ENCODE measurements around the gene LRP1B.

LRP1B gene

DNA sequence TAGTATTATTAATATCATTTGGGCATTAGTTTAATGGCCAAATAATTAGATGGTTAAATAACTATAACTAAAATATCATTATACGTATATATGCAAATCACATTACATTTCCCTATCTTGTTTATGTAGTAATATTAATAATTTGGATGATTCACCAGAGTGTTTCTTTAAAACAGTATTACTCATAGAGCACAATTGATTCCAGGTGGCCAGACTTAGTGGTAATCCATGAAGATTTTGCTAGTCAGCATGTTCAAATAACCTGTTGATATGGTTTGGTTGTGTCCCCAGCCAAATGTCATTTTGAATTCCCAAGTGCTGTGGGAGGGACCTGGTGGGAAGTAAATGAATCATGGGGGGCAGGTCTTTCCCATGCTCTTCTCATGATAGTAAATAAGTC, 782.3 kb downstream of the LRP1B start:
- TF ChIP-seq NFIC (IDR thresholded peaks at IDR 0.05) (no peak), TCF12 (IDR thresholded peaks at IDR 0.05; ENCODE audit: low read depth) (no peak), RAD21 (IDR thresholded peaks at IDR 0.05; ENCODE audit: low read depth) (no peak), EP300 (IDR thresholded peaks at IDR 0.05; ENCODE audit: borderline replicate concordance) (no peak), REST (IDR thresholded peaks at IDR 0.05; ENCODE audit: low read depth) (no peak), ZBTB7A (IDR thresholded peaks at IDR 0.05; ENCODE audit: low read depth) (no peak), TAF1 (IDR thresholded peaks at IDR 0.05; ENCODE audit: low read depth) (no peak), FOXM1 (IDR thresholded peaks at IDR 0.05; ENCODE audit: borderline replicate concordance, low read depth) (no peak), CREB1 (IDR thresholded peaks at IDR 0.05; ENCODE audit: low read depth) (no peak), EGR1 (IDR thresholded peaks at IDR 0.05) (no peak), CEBPB (IDR thresholded peaks at IDR 0.05) (no peak)
- TF ChIP-seq, protein P1, sequence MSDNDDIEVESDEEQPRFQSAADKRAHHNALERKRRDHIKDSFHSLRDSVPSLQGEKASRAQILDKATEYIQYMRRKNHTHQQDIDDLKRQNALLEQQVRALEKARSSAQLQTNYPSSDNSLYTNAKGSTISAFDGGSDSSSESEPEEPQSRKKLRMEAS (IDR thresholded peaks at IDR 0.05), result no peak

DNA sequence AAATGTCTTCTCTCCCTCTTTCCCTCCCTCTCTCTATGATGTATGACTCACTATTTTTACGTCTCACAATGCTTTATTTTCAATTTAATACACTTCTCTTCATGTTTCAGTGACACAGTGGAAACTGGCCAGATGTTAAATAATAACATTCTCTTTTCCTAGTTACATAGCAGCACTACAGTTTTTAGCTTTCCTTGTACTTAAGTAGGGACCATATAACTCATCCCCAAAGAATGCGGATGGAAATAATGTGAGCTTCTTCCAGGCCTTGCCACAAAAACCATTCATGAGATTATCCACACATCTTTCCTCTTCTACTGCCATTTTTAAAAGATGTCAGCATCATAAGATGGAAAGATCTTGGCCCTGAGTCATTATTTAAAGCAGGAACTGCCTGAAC, 789.4 kb downstream of the LRP1B start:
- TF ChIP-seq EP300 (IDR thresholded peaks at IDR 0.05; ENCODE audit: borderline replicate concordance), result no peak
- no peak for TF ChIP-seq CREB1 (IDR thresholded peaks at IDR 0.05; ENCODE audit: low read depth)
- TF ChIP-seq TAF1 (IDR thresholded peaks at IDR 0.05; ENCODE audit: low read depth), result no peak
- no peak for TF ChIP-seq RAD21 (IDR thresholded peaks at IDR 0.05; ENCODE audit: low read depth)
- no peak for TF ChIP-seq NFIC (IDR thresholded peaks at IDR 0.05)
- TF ChIP-seq CEBPB (IDR thresholded peaks at IDR 0.05), result no peak
- TF ChIP-seq TCF12 (IDR thresholded peaks at IDR 0.05; ENCODE audit: low read depth), result no peak
- TF ChIP-seq, protein P1 (IDR thresholded peaks at IDR 0.05), result no peak
- no peak for TF ChIP-seq REST (IDR thresholded peaks at IDR 0.05; ENCODE audit: low read depth)
- no peak for TF ChIP-seq TEAD4 (IDR thresholded peaks at IDR 0.05)
- TF ChIP-seq ZBTB7A (IDR thresholded peaks at IDR 0.05; ENCODE audit: low read depth), result no peak
- TF ChIP-seq FOXM1 (IDR thresholded peaks at IDR 0.05; ENCODE audit: borderline replicate concordance, low read depth), result no peak
- TF ChIP-seq, protein P2, sequence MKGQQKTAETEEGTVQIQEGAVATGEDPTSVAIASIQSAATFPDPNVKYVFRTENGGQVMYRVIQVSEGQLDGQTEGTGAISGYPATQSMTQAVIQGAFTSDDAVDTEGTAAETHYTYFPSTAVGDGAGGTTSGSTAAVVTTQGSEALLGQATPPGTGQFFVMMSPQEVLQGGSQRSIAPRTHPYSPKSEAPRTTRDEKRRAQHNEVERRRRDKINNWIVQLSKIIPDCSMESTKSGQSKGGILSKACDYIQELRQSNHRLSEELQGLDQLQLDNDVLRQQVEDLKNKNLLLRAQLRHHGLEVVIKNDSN (IDR thresholded peaks at IDR 0.05), result no peak
- no peak for TF ChIP-seq YY1 (IDR thresholded peaks at IDR 0.05; ENCODE audit: low read depth)
- TF ChIP-seq EGR1 (IDR thresholded peaks at IDR 0.05), result no peak

- no peak for TF ChIP-seq FOXM1 (IDR thresholded peaks at IDR 0.05; ENCODE audit: borderline replicate concordance, low read depth)
- no peak for TF ChIP-seq RAD21 (IDR thresholded peaks at IDR 0.05; ENCODE audit: low read depth)
- TF ChIP-seq, protein P1 (IDR thresholded peaks at IDR 0.05), result no peak
These were observed 799.7 kb downstream of the LRP1B start for GRCh38 chr2:141331127-141331526.

- TF ChIP-seq NFIC (IDR thresholded peaks at IDR 0.05) (no peak), FOXM1 (IDR thresholded peaks at IDR 0.05; ENCODE audit: borderline replicate concordance, low read depth) (no peak), EGR1 (IDR thresholded peaks at IDR 0.05) (no peak), TEAD4 (IDR thresholded peaks at IDR 0.05) (no peak), RAD21 (IDR thresholded peaks at IDR 0.05; ENCODE audit: low read depth) (no peak), TCF12 (IDR thresholded peaks at IDR 0.05; ENCODE audit: low read depth) (no peak), TAF1 (IDR thresholded peaks at IDR 0.05; ENCODE audit: low read depth) (no peak)
- TF ChIP-seq, protein P1 (IDR thresholded peaks at IDR 0.05), result no peak
- TF ChIP-seq, protein P2 (IDR thresholded peaks at IDR 0.05), result no peak
These were observed 800.9 kb downstream of the LRP1B start for GRCh38 chr2:141329964-141330363.

DNA sequence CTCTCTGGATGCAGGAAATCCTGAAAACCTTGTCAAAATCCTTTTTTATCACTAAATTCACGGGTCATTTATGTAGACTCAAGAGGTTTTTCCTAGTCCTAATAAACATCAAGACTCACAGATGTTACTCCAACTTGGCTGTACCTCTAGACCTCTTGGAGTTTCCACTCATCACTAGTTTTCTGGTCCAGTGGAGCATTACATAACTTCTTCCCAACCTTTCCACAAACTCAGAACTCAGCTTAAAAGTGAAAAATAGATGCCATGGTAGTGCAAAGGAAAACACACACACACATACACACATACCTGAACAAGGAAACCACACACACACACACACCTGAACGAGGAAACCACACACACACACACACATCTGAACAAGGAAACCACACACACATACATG, 807.2 kb downstream of the LRP1B start:
- TF ChIP-seq, protein P1 (IDR thresholded peaks at IDR 0.05), result no peak
- no peak for TF ChIP-seq EGR1 (IDR thresholded peaks at IDR 0.05)
- no peak for TF ChIP-seq ZBTB7A (IDR thresholded peaks at IDR 0.05; ENCODE audit: low read depth)
- TF ChIP-seq CEBPB (IDR thresholded peaks at IDR 0.05), result no peak
- TF ChIP-seq NFIC (IDR thresholded peaks at IDR 0.05), result no peak
- no peak for TF ChIP-seq TEAD4 (IDR thresholded peaks at IDR 0.05)
- no peak for TF ChIP-seq YY1 (IDR thresholded peaks at IDR 0.05; ENCODE audit: low read depth)
- TF ChIP-seq, protein P2 (IDR thresholded peaks at IDR 0.05), result no peak
- TF ChIP-seq TAF1 (IDR thresholded peaks at IDR 0.05; ENCODE audit: low read depth), result no peak

All from Ishikawa (cell line).